HG03039 (cell line): Measurements from ENCODE around the gene FXYD7.

Source experiments
- ATAC-seq: cut with Tn5 transposase; IDR thresholded peaks from one replicate; pipeline ENCODE4 v1.9.1; 2021; ENCODE audit warnings: mild to moderate bottlenecking, moderate library complexity; ENCODE audit not compliant: unreplicated experiment

The FXYD7 gene

GRCh38 chr19:35162471-35163326 is 19.6 kb downstream of the FXYD7 start:
- no peak for ATAC-seq

DNA sequence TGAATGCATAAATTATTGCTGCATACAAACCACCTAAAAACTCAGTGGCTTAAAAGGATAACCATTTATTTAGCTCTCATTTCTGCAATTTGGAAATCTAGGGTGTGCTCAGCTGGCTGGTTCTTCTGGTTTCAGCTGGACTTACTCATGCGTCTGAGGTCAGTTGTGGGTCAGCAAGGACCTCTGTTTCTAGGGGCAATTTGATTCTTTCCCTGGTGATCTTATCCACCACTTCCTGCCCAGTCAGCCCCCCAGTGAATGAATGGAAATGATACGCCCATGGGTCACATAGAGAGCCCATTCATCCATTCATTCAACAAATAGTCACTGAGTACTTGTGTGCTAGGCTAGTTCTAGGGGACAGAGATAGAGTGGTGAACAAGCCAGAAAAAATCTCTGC is 21.4 kb downstream of the FXYD7 start:
- no peak for ATAC-seq

DNA sequence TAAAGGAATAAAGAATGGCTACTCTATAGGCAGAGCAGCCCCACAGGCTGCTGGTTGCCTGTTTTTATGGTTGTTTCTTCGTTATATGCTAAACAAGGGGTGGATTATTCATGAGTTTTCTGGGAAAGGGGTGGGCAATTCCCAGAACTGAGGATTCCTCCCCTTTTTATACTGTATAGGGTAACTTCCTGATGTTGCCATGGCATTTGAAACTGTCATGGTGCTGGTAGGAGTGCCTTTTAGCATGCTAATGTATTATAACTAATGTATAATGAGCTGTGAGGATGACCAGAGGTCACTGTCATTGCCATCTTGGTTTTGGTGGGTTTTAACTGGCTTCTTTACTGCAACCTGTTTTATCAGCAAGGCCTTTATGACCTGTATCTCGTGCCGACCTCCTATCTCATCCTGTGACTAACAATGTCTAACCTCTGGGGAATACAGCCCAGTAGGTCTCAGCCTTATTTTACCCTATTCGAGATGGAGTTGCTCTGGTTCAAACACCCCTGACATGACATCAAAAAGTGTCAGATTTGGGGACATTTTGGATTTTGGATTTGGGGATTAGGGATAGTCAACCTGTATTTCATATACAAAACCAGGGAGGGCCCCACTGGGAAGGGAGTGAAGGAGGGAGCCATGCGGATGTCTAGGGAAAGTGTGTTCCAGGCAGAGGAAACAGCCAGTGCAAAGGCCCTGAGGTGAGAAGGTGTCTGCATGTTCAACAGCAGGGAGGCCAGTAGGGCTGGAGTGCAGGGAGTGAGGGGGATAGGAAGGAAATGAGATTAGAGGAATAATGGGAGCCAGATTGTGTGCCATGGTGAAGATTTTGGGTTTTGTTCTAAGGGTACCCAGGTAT is 22.4 kb downstream of the FXYD7 start:
- no peak for ATAC-seq

GRCh38 chr19:35166100-35167063 is 23.3 kb downstream of the FXYD7 start:
- no peak for ATAC-seq

GRCh38 chr19:35167251-35168119 is 24.4 kb downstream of the FXYD7 start:
- ATAC-seq: no peak

DNA sequence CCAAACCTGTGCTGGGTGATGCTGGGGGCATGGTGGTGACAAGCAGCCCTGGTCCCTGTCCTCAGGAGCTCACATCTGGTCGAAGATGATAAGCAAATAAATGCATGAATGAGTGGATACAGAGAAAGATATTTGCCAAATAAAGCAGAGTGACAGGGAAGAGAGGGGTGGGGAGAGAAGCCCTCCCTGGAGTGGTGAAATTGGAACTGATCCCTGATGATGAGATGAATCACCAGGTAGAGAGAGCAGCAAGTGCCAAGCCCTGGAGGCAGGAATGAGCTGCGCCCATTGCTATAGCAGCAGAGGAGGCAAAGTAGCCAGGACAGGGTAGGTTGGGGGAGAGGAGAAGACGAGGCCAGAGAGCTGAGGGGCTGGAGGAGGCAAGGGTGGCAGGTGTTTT is 25.1 kb downstream of the FXYD7 start:
- ATAC-seq: no peak

DNA sequence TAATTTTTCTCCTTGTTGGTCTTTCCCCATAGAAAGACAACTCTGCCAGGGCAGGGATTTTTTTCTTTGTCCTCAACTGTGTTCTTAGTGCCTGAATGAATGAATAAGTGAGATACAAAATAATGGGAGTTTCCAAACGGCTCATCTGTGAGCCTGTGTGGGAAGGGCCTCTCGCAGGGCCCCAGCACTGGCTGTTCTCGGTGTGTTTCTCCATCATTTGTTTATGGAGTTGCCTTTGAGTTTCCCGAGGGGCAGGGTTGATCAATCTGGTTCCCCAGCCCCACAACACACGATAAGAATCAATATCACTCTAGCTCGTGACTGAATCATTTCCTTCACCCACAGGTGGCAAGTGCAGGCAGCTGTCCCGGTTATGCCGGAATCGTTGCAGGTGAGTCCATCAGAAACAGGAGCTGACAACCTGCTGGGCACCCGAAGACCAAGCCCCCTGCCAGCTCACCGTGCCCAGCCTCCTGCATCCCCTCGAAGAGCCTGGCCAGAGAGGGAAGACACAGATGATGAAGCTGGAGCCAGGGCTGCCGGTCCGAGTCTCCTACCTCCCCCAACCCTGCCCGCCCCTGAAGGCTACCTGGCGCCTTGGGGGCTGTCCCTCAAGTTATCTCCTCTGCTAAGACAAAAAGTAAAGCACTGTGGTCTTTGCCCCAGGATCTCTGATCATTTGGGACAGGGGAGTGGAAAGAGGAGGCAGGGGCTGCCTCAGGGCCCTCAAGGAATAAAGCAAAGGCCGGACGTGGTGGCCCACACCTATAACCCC is 26.4 kb downstream of the FXYD7 start:
- ATAC-seq: no peak

- no peak for ATAC-seq
Measured at GRCh38 chr19:35170359-35171061, 27.5 kb downstream of the FXYD7 start.

DNA sequence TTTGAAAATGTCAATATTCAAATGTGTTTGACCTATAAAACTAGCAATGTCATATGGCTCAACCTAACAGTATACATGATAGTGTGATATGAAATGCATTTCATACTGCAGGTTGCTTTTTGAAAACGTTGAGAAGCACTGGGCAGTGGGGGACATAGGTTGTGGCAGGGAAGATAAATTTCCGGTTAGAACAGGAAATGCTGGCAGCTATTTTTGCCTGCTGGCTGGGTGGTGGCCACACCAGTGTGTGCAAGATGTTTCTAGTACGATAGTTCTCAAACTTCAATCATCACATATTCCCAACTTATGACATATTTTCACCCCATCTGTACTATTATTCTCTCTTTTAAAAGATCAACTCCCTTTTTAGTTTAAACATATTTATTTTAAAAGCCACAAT is 28.7 kb downstream of the FXYD7 start:
- ATAC-seq: no peak

DNA sequence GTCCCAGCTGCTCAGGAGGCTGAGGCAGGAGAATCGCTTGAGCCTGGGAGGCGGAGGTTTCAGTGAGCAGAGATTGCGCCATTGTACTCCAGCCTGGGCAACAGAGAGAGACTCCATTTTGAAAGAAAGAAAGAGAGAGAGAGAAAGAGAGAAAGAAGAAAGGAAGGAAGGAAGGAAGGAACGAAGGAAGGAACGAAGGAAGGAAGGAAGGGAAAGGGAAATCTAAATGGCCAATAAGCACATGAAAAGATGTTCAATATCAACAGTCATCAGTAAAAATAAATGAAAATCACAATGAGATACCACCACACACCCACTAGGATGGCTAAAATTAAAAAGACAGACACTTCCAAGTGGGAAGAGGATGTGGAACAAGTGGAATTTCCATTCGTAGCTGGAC is 31.2 kb downstream of the FXYD7 start:
- no peak for ATAC-seq

- ATAC-seq: no peak
Measured at GRCh38 chr19:35176181-35176570, 33.1 kb downstream of the FXYD7 start.

DNA sequence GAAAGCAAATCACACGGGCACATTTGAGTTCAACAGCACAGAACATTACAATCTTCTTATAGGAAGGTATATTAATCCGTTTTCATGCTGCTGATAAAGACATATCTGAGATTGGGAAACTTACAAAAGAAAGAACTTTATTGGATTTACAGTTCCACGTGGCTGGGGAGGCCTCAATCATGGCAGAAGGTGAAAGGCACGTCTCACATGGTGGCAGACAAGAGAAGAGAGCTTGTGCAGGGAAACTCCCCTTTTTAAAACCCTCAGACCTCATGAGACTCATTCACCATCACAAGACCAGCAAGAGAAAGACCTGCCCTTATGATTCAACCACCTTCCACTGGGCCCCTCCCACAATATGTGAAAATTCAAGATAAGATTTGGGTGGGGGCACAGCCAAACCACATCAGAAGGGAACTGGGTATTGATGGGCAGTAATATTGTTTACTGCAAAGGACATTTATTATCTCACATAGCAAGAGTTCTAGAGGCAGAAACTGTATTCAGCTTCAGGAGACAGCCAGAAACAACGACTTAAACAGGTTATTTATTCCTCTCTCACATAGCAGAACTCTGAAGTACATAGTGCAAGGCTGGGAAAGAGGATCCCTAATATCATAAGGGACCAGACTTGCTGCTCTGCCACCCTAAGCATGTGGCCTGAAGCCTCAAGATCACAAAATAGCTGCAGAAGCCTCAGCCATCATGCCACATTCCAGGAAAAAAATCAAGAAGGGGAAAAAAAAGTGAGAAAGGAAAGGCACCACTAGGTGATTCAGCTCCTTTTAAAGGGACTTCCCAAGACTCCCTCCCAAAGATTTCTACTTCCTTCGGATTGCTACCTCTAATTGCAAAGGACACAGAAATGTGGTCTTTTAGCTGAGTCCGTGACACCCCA is 34.6 kb downstream of the FXYD7 start:
- no peak for ATAC-seq

DNA sequence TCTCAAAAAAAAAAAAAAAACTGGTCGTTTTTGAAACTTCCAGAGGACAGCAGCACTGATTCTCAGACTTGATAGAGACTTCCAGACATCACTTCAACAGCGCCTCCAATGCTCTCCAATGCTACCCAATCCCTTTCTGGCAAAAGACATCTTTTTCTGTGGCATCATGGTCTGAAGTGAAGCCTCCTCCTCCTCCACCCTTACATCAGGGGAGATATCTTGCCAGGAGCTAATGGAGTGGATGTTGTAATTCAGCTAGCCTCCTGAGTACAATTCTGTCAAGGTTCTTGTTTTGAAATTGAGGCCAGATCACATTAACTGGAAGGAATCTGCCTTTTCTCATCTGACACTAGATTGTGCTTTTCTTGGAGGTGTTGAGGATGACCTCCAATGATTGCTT is 35.6 kb downstream of the FXYD7 start:
- no peak for ATAC-seq

- no peak for ATAC-seq
Measured at GRCh38 chr19:35179830-35180229, 36.8 kb downstream of the FXYD7 start.

- no peak for ATAC-seq
Measured at GRCh38 chr19:35181387-35181786, 38.3 kb downstream of the FXYD7 start.

DNA sequence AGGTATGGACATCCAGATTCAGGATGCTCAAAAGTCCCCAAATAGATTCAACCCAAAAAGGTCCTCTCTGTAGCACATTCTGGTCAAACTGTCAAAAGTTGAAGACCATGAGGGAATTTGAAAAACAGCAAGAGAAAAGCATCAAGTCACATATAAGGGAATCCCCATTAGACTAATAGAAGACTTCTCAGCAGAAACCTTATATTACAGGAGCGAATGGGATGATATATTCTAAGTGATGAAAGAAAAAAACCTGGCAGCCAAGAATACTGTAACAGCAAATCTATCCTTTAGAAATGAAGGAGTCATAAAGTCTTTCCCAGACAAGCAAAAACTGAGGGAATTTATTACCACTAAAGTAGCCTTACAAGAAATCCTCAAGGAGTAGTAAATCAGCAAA is 41.2 kb downstream of the FXYD7 start:
- no peak for ATAC-seq

DNA sequence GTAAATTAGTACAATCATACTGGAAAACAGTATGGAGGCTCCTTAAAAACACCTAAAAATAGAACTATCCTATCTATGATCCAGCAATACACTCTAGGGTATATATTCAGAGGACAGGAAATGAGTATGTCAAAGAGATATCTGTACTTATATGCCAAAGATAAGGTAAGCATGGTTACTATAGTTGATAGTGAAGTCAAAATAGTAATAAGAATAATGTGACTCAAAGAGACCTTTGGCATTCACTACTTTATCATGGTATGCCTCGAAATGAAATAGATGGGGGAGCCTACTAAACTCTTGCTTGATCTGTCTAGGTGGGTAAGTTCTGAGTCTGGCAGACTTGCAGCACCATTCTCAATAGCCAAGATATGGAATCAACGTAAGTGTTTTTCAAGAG is 41.8 kb downstream of the FXYD7 start:
- ATAC-seq: no peak
